CD14-positive monocyte (primary cell): ENCODE results near the gene CRYBG1. TPM values are rescaled to one million over a fixed set of nuclear protein-coding genes. Genes with fewer than 3 reads are reported as not detected.
A peak's percentile ranks its signal among the peaks of the same experiment; 100 is the strongest.

Experiments used
- DNase-seq, 3 donors: peaks; one replicate each; pipeline ENCODE4 v3.0.0-alpha.2; 2011 to 2022
- H2AFZ ChIP-seq: 2 replicates; pipeline ENCODE4 v1.6.0; 2012; ENCODE audit warnings: mild to moderate bottlenecking, low read depth, low read length, inconsistent platforms; ENCODE audit not compliant: insufficient read depth, poor library complexity, severe bottlenecking
- H3K27ac ChIP-seq, 2 donors: 1 replicate in 1 of 2; 2 replicates in 1 of 2; pipeline ENCODE4 v1.5.1; 2012 to 2013; ENCODE audit warnings: low read length in 2 of 2, control low read depth in 1 of 2, inconsistent platforms in 1 of 2, low read depth in 1 of 2, mild to moderate bottlenecking in 1 of 2
- H3K27me3 ChIP-seq, 2 donors: one replicate each; pipeline versions ENCODE4 v1.6.0 to v1.6.1; 2011 to 2013; ENCODE audit warnings: low read length in 2 of 2; ENCODE audit not compliant: control insufficient read depth in 2 of 2, insufficient read depth in 2 of 2
- H3K36me3 ChIP-seq, 2 donors: replicated peaks in 1 of 2; 1 replicate in 1 of 2; 2 replicates in 1 of 2; pipeline versions ENCODE4 v1.5.1 to v1.6.1; 2012 to 2013; ENCODE audit warnings: low read length in 2 of 2, control low read depth in 1 of 2, inconsistent platforms in 1 of 2, mild to moderate bottlenecking in 1 of 2; ENCODE audit not compliant: insufficient read depth in 2 of 2, control insufficient read depth in 1 of 2
- H3K4me1 ChIP-seq, 2 donors: 1 replicate in 1 of 2; 2 replicates in 1 of 2; pipeline versions ENCODE4 v1.5.1 to v1.6.1; 2012 to 2013; ENCODE audit warnings: low read length in 2 of 2, control low read depth in 1 of 2, inconsistent platforms in 1 of 2, mild to moderate bottlenecking in 1 of 2, moderate library complexity in 1 of 2; ENCODE audit not compliant: insufficient read depth in 2 of 2, control insufficient read depth in 1 of 2
- H3K4me2 ChIP-seq: replicated peaks from 2 replicates; pipeline ENCODE3; 2012; ENCODE audit warnings: low read length, moderate library complexity, mild to moderate bottlenecking; ENCODE audit not compliant: poor library complexity, severe bottlenecking; ENCODE audit errors: extremely low read depth
- H3K4me3 ChIP-seq, 3 experiments: fragments of 200-600 bp in 1 of 3; sonication (generic) in 1 of 3; replicated peaks in 1 of 3; 1 replicate in 2 of 3; 2 replicates in 1 of 3; pipeline ENCODE4 v1.5.1; 2011 to 2013; ENCODE audit warnings: low read length in 3 of 3, mild to moderate bottlenecking in 3 of 3, control low read depth in 2 of 3, low read depth in 2 of 3, inconsistent platforms in 1 of 3, moderate library complexity in 1 of 3
- H3K79me2 ChIP-seq: 2 replicates; pipeline ENCODE4 v1.6.0; 2012; ENCODE audit warnings: mild to moderate bottlenecking, control low read depth, inconsistent platforms, low read length, moderate library complexity; ENCODE audit not compliant: insufficient read depth
- H3K9ac ChIP-seq: 2 replicates; pipeline ENCODE4 v1.6.0; 2017; ENCODE audit warnings: low read length, mild to moderate bottlenecking; ENCODE audit not compliant: insufficient read depth, poor library complexity, severe bottlenecking
- H3K9me3 ChIP-seq, 2 donors: replicated peaks in 1 of 2; 1 replicate in 1 of 2; 2 replicates in 1 of 2; pipeline versions ENCODE4 v1.5.1 to v1.6.1; 2012 to 2013; ENCODE audit warnings: low read length in 2 of 2, control low read depth in 1 of 2; ENCODE audit not compliant: control insufficient read depth in 1 of 2, insufficient read depth in 1 of 2
- H4K20me1 ChIP-seq: 2 replicates; pipeline ENCODE4 v1.6.0; 2012; ENCODE audit warnings: mild to moderate bottlenecking, low read length, control low read depth, moderate library complexity; ENCODE audit not compliant: insufficient read depth
- H3K27ac Mint-ChIP-seq, 7 donors: one replicate each; pipeline ENCODE4 v1.8.0; 2020; ENCODE audit warnings: mild to moderate bottlenecking in 7 of 7, mixed read lengths in 7 of 7, moderate library complexity in 6 of 7, inconsistent platforms in 2 of 7
- H3K27me3 Mint-ChIP-seq, 3 donors: one replicate each; pipeline ENCODE4 v1.8.0; 2021 to 2022; ENCODE audit warnings: low read depth in 3 of 3, mild to moderate bottlenecking in 3 of 3, mixed read lengths in 3 of 3, moderate library complexity in 3 of 3, inconsistent platforms in 1 of 3
- H3K36me3 Mint-ChIP-seq, 2 donors: one replicate each; pipeline ENCODE4 v1.8.0; 2020; ENCODE audit warnings: mixed read lengths in 2 of 2, inconsistent platforms in 1 of 2, mild to moderate bottlenecking in 1 of 2
- H3K4me1 Mint-ChIP-seq: one replicate; pipeline ENCODE4 v1.8.0; 2020; ENCODE audit warnings: mild to moderate bottlenecking, mixed read lengths
- H3K4me3 Mint-ChIP-seq, 2 donors: one replicate each; pipeline ENCODE4 v1.8.0; 2020; ENCODE audit warnings: mild to moderate bottlenecking in 2 of 2, mixed read lengths in 2 of 2, moderate library complexity in 1 of 2
- H3K9me3 Mint-ChIP-seq, 7 donors: one replicate each; pipeline ENCODE4 v1.8.0; 2020 to 2022; ENCODE audit warnings: mixed read lengths in 7 of 7, mild to moderate bottlenecking in 6 of 7, moderate library complexity in 6 of 7, inconsistent platforms in 2 of 7
- WGBS: methylation state at CpG from one replicate; pipeline ENCODE4 v1.1.5; 2013; ENCODE audit warnings: missing lambda C conversion rate; ENCODE audit not compliant: insufficient coverage; 5-methylcytosine and 5-hydroxymethylcytosine counted together
- intact Hi-C, 2 donors: fragments of 100-400 bp; cut with micrococcal nuclease; formaldehyde crosslinking; loops; one replicate each; pipeline versions ENCODE4 v1.15.0 to v1.15.1; 2023
- polyA plus RNA-seq, 3 donors: library from polyadenylated mRNA; depleted of rRNA in 1 of 3; unstranded in 2 of 3; stranded (reverse) in 1 of 3; fragments of 300-500 nt in 2 of 3; fragments of >200 nt in 1 of 3; fragmentation: Illumina TruSeq in 2 of 3; gene quantifications; 1 replicate in 2 of 3; 2 replicates in 1 of 3; pipeline ENCODE4 v1.2.3, GENCODE V29; 2012 to 2021
- TF ChIP-seq, protein P1 (sequence below): fragments of 200-600 bp; IDR thresholded peaks from one replicate; pipeline ENCODE4 v1.8.0; 2022; ENCODE audit warnings: antibody characterized with exemption, mild to moderate bottlenecking

The CRYBG1 gene
- polyA plus RNA-seq, 3 donors = 7.9 to 11.9 (median 11.1) TPM

DNA sequence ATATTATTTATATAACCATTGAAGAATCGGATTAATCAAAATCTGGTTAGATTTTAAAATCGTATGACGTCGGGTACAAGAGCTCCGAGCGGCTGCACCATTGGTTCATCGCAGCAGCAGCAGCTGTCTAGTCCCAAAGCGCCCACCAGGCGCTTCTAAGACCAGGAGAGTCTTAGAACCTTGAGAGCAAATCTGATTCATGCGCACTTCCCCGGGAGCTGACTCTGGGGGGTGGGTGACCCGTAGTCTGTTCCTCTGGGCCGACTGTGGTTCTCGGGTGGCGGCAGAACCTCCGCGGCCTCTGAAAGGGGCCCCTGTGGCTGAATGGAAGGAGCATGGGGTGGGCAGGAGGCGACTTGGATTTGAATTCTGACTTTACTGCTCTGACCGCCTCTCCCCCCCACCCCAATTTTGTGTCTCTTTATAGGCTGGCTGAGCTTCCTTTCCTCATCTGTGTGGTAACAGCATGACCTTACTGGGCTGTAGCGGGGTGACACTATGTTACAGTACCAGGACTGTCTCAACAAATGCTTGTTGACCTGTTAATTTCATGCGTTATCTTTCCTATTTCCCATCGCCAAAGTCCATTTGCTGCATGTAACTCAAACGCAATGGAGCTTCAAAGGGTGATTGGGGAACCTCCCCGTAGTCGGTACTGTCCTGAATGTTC, 149.0 kb downstream of the CRYBG1 start:
- H3K27ac Mint-ChIP-seq = peak overlapping the region; percentile 74 to 89 (median 82)
- peak overlapping the region; percentile 57 for H3K9ac ChIP-seq
- intact Hi-C loops = loop anchor here (2.0 to 10.0 kb wide), 6 partner anchors 13 to 635 kb away; no protein-coding TSS in a partner anchor
- no peaks in the 10 kb centered on the region for H3K9me3 Mint-ChIP-seq
- 10% methylated on average over 17 of the region's 25 CpGs for WGBS
- H3K4me3 ChIP-seq = peak overlapping the region; percentile 87 to 95 (median 87)
- H3K36me3 ChIP-seq = no peaks in the 10 kb centered on the region
- H3K4me1 Mint-ChIP-seq = peaks cover 42% of the 10 kb centered on the region
- H3K27ac ChIP-seq = peak overlapping the region; percentile 55 to 60
- peaks cover 40% of the 10 kb centered on the region for H3K79me2 ChIP-seq
- no peaks in the 10 kb centered on the region for H4K20me1 ChIP-seq
- peak overlapping the region; percentile 99 for H3K4me2 ChIP-seq
- peak overlapping the region; percentile 93 to 98 for H3K4me3 Mint-ChIP-seq
- TF ChIP-seq, protein P1, sequence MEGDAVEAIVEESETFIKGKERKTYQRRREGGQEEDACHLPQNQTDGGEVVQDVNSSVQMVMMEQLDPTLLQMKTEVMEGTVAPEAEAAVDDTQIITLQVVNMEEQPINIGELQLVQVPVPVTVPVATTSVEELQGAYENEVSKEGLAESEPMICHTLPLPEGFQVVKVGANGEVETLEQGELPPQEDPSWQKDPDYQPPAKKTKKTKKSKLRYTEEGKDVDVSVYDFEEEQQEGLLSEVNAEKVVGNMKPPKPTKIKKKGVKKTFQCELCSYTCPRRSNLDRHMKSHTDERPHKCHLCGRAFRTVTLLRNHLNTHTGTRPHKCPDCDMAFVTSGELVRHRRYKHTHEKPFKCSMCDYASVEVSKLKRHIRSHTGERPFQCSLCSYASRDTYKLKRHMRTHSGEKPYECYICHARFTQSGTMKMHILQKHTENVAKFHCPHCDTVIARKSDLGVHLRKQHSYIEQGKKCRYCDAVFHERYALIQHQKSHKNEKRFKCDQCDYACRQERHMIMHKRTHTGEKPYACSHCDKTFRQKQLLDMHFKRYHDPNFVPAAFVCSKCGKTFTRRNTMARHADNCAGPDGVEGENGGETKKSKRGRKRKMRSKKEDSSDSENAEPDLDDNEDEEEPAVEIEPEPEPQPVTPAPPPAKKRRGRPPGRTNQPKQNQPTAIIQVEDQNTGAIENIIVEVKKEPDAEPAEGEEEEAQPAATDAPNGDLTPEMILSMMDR = peak; percentile 66
- H3K27me3 ChIP-seq = no peaks in the 10 kb centered on the region
- DNase-seq = peak; percentile 71 to 81 (median 79)
- H3K4me1 ChIP-seq = peaks cover 34 to 42% of the 10 kb centered on the region in 2 donors
- H3K9me3 ChIP-seq = no peaks in the 10 kb centered on the region
- peak overlapping the region; percentile 92 for H2AFZ ChIP-seq
- no peaks in the 10 kb centered on the region for H3K27me3 Mint-ChIP-seq
- H3K36me3 Mint-ChIP-seq = peaks cover 0 to 2% of the 10 kb centered on the region in 2 donors

DNA sequence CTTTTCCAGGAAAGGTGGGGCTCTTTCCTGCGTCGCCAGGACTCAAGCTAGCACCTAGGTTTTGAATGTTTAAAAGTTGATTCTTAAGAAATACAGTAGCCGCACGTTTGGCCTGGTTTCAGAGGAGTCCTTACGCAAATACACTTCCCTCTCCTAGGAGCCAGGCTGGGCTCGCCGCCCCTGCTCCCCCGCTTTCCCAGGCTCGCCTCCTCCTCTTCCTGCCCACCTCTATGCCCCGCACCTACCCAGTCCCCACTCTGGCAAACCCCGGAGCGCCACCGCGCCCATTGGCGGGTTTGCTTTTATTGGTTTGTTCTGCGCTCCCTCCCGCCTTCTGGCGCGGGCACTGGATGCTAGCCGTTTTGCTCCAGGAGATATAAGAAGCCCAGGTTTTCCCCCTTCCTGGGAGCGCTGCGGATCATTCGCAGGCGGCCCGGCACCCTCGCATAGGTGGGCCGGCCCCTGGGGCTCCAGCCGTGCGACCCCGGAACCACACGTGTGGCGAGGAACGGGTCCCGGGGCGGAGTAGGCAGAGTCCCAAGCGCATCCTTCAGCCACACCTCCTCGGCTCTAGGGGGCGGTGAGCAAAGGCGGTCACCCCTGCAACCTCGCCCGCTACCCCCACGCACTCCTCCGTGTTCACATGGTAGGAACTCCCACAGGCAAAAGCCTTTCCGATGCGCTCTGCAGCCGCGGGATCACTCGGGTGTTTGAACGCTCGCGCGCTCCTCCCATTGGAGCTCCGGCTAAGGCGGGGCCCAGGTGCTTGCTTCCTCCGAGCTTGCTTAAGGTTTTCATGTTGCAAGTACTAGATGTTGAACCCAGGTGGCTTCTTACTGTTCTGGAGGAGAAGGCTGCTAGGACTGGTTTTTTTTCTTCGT, 149.8 kb downstream of the CRYBG1 start:
- Histone ChIP-seq H3K27ac (peak overlapping the region; percentile 55 to 60), H3K4me1 (peaks cover 40 to 49% of the 10 kb centered on the region in 2 donors), H3K36me3 (no peaks in the 10 kb centered on the region), H3K9me3 (no peaks in the 10 kb centered on the region), H3K79me2 (peaks cover 48% of the 10 kb centered on the region), H3K4me2 (peak overlapping the region; percentile 99), H2AFZ (peak overlapping the region; percentile 92), H3K27me3 (no peaks in the 10 kb centered on the region), H3K4me3 (peak overlapping the region; percentile 87 to 95 (median 87)), H3K9ac (peak overlapping the region; percentile 57), H4K20me1 (no peaks in the 10 kb centered on the region)
- H3K36me3 Mint-ChIP-seq = peaks cover 0 to 2% of the 10 kb centered on the region in 2 donors
- intact Hi-C loops = loop anchor here (2.0 to 10.0 kb wide), 3 partner anchors 37 to 636 kb away; no protein-coding TSS in a partner anchor
- WGBS = under 1% methylated on average over 52 of the region's 56 CpGs
- peak overlapping the region; percentile 93 to 98 for H3K4me3 Mint-ChIP-seq
- H3K9me3 Mint-ChIP-seq = no peaks in the 10 kb centered on the region
- peaks cover 50% of the 10 kb centered on the region for H3K4me1 Mint-ChIP-seq
- peak overlapping the region; percentile 79 to 89 (median 82) for H3K27ac Mint-ChIP-seq
- TF ChIP-seq, protein P1 = no peak
- peak in 2 of 3 donors; percentile 40 to 49 for DNase-seq
- H3K27me3 Mint-ChIP-seq = no peaks in the 10 kb centered on the region
